Measurements from ENCODE around the gene SPG7.

Gene SPG7

DNA sequence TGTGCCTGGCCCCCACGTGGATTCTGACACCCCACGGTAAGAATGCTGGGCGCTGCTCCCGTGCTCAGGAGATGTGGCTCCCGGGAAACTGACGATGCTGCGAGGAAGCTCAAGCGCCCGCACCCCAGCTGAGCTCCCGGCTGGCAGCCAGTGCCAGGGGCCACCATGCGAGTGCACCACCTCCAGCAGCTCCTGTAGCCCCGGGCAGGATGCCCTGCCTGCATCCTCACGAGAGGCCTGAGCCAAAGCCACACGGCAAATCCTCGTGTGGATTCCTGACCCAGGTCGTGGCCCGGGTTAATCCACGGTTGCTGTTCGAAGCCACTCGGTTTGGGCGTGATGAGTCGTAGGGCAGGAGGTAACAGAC, 93.7 kb downstream of the SPG7 start:
- Histone ChIP-seq H3K27me3 (ENCODE audit: insufficient read depth, low read depth) (peaks cover 15% of the 10 kb centered on the region), H3K4me1 (ENCODE audit: low read depth, poor library complexity, severe bottlenecking) (peaks cover 7% of the 10 kb centered on the region), H3K79me2 (ENCODE audit: insufficient read depth, low read depth) (no peaks in the 10 kb centered on the region), H2AFZ (ENCODE audit: low read depth) (no peak overlapping the region), H3K9ac (no peak overlapping the region), H3K4me3 (IDR thresholded peaks at IDR 0.05; ENCODE audit: insufficient read depth, low read depth, low read length) (no peak overlapping the region), H4K20me1 (ENCODE audit: insufficient read depth) (no peaks in the 10 kb centered on the region), H3K27ac (no peak overlapping the region), H3K4me2 (no peak overlapping the region), H3K36me3 (ENCODE audit: insufficient read depth) (no peaks in the 10 kb centered on the region)
- TF ChIP-seq, protein P1, sequence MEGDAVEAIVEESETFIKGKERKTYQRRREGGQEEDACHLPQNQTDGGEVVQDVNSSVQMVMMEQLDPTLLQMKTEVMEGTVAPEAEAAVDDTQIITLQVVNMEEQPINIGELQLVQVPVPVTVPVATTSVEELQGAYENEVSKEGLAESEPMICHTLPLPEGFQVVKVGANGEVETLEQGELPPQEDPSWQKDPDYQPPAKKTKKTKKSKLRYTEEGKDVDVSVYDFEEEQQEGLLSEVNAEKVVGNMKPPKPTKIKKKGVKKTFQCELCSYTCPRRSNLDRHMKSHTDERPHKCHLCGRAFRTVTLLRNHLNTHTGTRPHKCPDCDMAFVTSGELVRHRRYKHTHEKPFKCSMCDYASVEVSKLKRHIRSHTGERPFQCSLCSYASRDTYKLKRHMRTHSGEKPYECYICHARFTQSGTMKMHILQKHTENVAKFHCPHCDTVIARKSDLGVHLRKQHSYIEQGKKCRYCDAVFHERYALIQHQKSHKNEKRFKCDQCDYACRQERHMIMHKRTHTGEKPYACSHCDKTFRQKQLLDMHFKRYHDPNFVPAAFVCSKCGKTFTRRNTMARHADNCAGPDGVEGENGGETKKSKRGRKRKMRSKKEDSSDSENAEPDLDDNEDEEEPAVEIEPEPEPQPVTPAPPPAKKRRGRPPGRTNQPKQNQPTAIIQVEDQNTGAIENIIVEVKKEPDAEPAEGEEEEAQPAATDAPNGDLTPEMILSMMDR (conservative IDR thresholded peaks at IDR 0.05; ENCODE audit: low read depth, low read length): no peak

DNA sequence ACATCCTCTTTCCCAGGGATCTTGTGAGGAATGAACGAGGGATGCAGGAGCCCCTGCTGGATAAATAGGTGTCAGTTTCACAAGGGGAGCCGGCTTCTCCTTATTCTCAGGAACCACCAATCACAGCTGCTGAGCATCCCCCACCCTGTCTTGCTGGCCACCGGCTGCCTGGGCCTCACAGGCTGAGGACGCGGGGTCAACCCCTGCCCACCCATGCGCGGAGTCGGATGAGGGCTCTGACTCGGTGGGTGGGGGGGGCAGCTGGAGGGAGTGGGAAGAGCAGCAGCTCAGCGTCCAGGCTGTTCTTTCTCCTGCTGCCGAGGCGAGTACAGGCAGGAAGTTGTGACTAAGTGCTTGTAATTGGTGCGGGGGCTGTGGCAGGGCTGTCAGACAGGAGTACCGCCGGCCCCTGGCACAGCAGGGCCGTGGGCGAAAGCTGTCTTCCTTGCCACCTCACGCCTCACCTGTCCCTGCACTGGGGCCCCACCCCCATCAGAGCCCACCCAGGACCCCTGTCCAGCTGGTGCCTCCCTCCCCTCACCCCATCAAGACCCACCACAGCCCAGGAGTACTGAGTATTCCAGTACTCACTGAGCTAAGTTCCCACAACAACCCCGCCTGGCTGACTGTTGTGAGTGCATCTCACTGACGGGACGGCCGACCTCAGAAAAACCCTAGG, 94.2 kb downstream of the SPG7 start:
- H3K4me1 ChIP-seq (ENCODE audit: low read depth, poor library complexity, severe bottlenecking): peaks cover 7% of the 10 kb centered on the region
- H3K4me3 ChIP-seq (IDR thresholded peaks at IDR 0.05; ENCODE audit: insufficient read depth, low read depth, low read length): no peak overlapping the region
- TF ChIP-seq, protein P1 (conservative IDR thresholded peaks at IDR 0.05; ENCODE audit: low read depth, low read length): no peak
- no peak overlapping the region for H3K4me2 ChIP-seq
- H4K20me1 ChIP-seq (ENCODE audit: insufficient read depth): no peaks in the 10 kb centered on the region
- H3K27ac ChIP-seq: no peak overlapping the region
- H3K79me2 ChIP-seq (ENCODE audit: insufficient read depth, low read depth): no peaks in the 10 kb centered on the region
- peaks cover 19% of the 10 kb centered on the region for H3K27me3 ChIP-seq (ENCODE audit: insufficient read depth, low read depth)
- no peak overlapping the region for H3K9ac ChIP-seq
- no peak overlapping the region for H2AFZ ChIP-seq (ENCODE audit: low read depth)
- H3K36me3 ChIP-seq (ENCODE audit: insufficient read depth): no peaks in the 10 kb centered on the region

DNA sequence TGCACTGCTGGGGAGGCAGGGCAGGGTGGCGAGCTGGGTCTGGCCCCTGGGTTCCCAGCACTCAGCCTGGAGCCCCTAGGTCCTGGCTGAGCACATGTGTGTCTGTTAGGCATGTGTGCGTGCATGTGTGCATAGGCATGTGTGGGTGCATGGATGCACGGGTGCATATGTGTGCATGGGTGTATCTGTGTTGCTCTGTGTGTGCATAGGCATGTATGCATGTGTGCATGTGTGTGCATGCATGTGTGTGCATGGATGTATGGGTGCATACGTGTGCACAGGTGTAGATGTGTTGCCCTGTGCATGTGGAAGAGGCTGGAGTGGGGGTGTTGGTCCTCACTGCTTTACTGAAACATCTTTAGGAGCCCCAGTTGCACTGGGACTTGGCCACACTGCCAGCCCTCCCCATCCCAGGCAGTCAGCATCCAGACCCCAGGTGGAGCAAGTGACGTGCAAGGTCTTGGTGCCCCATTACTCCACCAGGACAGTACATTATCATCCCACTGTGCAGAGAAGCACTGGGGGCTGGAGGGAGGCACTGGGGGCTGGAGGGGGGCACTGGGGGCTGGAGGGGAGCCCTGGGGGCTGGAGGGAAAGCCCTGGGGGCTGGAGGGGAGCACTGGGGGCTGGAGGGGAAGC, 94.9 kb downstream of the SPG7 start:
- TF ChIP-seq, protein P1 (conservative IDR thresholded peaks at IDR 0.05; ENCODE audit: low read depth, low read length): no peak
- Histone ChIP-seq H3K27me3 (ENCODE audit: insufficient read depth, low read depth) (peaks cover 25% of the 10 kb centered on the region), H3K79me2 (ENCODE audit: insufficient read depth, low read depth) (no peaks in the 10 kb centered on the region), H3K27ac (no peak overlapping the region), H3K36me3 (ENCODE audit: insufficient read depth) (no peaks in the 10 kb centered on the region), H2AFZ (ENCODE audit: low read depth) (no peak overlapping the region), H3K4me1 (ENCODE audit: low read depth, poor library complexity, severe bottlenecking) (peaks cover 7% of the 10 kb centered on the region), H3K4me3 (IDR thresholded peaks at IDR 0.05; ENCODE audit: insufficient read depth, low read depth, low read length) (no peak overlapping the region), H3K4me2 (no peak overlapping the region), H3K9ac (no peak overlapping the region), H4K20me1 (ENCODE audit: insufficient read depth) (no peaks in the 10 kb centered on the region)

DNA sequence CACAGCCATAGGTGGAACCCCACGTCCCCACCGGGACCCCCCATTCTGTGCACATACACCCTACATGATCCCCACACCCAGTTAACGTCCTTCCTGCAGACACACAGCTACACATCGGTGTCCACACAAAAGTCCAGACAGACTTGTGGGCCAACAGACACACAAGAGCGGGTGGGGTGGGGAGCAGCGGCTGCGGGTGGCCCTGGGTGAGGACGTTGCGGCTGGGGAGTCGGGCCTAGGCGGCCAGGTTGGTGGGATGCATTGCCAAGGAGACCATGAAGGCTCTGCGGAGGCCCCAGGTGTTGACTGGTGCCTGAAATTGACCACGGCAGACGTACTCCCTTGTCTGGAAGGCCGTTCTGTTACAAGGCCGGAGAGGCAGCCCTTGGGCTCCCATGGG, 96.6 kb downstream of the SPG7 start:
- H3K4me2 ChIP-seq: no peak overlapping the region
- H3K4me1 ChIP-seq (ENCODE audit: low read depth, poor library complexity, severe bottlenecking): no peaks in the 10 kb centered on the region
- TF ChIP-seq, protein P1 (conservative IDR thresholded peaks at IDR 0.05; ENCODE audit: low read depth, low read length): no peak
- H3K27ac ChIP-seq: no peak overlapping the region
- no peak overlapping the region for H3K9ac ChIP-seq
- no peaks in the 10 kb centered on the region for H3K79me2 ChIP-seq (ENCODE audit: insufficient read depth, low read depth)
- H3K4me3 ChIP-seq (IDR thresholded peaks at IDR 0.05; ENCODE audit: insufficient read depth, low read depth, low read length): no peak overlapping the region
- H4K20me1 ChIP-seq (ENCODE audit: insufficient read depth): no peaks in the 10 kb centered on the region
- no peaks in the 10 kb centered on the region for H3K36me3 ChIP-seq (ENCODE audit: insufficient read depth)
- peaks cover 41% of the 10 kb centered on the region for H3K27me3 ChIP-seq (ENCODE audit: insufficient read depth, low read depth)
- H2AFZ ChIP-seq (ENCODE audit: low read depth): no peak overlapping the region
